Activated gamma-delta T cell treated with anti-CD3 and anti-CD28 coated beads, Interleukin-2, amount 50 U/mL, for 16 hours (primary cell): ENCODE data around the gene USH2A.
"Not testable (repeated sequence)": the region's sequence is repeated elsewhere in the genome, so short reads cannot be mapped to it uniquely, and the experiment has no call there.

Source experiments
- DNase-seq: peaks from one replicate; pipeline ENCODE4 v3.0.0-alpha.2; 2020; ENCODE audit warnings: low read depth

Gene USH2A

DNA sequence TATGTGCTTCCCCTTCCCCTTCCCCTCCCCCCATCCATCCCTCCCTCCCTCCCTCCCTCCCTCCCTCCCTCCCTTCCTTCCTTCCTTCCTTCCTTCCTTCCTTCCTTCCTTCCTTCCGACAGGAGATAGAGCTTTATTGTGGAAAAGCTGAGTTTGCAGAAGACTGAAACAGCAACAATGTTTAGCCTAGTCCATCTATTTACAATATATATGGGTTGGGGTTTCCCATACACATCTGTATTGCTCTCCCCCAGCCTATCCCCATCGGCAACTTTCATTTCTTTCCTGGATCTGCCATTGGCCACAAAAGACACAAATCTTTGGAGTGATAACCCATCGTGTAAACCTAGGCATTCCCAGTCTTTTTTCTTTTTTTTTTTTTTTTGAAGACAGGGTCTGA, 222.3 kb downstream of the USH2A start:
- no peak for DNase-seq

DNA sequence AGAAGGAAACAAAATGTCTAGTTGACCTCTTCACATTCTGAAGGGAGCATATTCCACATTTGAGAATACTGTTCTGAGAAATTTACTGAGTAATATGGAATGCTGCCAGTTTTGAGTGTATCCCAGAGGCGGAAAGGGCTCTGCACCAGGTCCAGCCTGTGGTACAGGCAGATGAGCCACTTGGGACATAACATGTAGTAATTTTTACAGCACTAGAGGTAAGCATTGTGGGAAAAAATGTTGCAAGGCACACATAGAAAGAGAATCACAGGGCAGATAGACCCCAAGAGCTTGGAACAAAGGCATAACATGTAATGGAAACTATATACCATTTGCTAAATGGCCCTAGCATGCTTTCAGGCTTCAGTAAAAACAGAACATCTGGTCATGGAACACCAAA, 228.5 kb downstream of the USH2A start:
- no peak for DNase-seq

DNA sequence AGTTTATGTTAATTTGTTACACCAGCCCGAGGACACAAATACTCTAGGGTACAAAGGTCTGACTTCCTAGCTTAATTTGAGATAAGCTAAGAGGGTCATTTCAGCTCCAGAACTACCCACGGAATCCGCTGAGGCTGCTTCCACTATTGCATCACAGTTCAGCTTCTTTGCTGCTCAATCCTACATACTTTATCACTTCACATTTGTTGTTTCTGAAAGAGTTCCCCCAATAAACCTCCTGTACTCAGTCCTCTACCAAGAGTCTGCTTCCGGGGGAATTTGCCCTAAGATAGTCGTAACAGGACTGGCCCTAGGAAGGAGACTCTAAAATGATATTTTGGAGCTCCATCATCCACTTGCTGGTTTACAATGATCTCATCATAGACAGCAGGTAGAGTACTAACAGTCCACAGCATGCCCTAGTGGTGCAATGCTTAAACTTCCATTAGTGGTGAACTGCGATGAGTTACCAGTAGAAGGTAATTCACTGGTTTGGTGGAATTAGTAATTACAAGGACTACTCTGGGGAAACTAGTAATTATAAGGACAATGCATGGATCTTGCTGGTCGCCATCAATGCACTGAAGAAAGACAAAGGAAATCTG, 229.3 kb downstream of the USH2A start:
- DNase-seq: no peak

DNA sequence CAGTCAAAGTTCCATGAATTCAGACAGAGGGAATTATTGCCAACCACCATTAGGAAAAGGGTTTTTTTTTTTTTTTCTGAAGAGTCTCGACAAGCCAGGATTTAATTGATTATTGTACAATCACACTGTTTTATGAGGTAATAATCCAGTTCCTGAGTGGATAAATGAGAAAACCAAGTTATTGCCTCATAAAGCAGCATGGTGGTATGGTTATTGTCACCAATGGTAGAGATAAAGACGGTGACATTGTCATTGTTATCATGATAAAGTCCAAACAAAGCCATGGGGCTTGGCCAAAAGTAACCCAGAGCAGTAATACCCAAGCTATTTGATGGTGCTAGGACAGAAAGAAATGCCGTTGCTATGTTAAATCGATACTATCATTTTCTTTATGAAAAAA, 232.8 kb downstream of the USH2A start:
- no peak for DNase-seq

DNA sequence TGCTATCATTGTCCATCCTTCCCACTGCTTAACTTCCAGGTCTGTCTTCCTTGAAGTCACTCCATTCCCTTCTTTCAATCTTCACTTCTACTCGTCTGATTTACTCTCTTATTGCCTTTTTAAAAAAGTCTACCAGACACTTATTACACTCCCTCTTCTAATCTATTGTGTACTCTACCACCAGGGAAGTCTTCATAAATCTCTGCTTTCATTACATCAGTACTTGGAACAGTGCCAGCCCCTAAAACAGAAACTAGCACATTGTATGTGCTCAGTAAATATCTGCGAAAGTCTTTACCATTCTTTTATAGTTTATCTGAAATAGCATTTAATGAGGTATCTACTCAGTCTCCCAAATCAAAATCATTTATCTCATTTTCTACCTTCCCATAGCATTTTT, 236.4 kb downstream of the USH2A start:
- DNase-seq: no peak

DNA sequence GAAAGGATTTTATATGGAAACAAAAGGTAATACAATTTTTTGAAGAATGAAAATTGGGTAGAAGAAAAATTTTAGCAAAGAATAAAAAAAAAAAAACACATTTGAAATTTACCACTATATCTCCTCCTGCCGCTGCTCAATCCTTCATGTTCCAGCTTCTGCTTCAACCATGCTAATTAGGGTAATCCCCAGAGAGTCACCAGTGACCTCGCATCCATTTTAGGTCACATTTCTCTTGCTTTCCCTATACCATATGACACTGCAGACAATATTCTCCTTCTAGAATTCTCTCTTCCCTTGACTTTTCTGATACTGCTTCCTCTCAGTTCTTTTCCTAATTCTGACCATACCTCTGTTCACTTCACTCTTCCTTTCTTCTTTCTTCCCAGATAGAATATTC, 237.1 kb downstream of the USH2A start:
- no peak for DNase-seq

DNA sequence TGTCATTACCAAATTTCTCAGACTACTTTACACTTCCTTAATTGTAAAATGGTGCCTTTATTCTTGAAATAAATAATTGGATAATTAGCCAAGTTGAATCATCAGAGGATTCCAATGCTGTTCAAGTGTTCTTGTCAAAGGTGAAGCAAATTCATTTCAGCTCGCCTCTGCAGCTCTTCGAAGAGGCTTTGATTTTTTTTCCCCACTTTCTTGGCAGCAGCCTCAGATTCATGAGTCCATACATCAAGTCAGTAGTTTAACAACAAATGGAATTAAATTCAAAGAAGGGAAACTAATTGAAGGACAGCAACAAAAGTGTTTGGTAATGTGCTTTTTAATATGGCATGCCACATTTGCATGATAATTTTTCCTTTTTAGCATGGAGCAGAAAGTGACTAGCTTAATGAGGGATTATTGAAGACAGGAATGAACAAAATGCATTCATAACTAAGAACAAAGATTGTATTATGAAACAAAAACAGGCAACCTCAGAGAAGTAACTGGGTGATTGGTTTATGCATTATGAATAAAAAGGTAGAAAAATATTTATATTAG, 239.0 kb downstream of the USH2A start:
- DNase-seq: no peak

DNA sequence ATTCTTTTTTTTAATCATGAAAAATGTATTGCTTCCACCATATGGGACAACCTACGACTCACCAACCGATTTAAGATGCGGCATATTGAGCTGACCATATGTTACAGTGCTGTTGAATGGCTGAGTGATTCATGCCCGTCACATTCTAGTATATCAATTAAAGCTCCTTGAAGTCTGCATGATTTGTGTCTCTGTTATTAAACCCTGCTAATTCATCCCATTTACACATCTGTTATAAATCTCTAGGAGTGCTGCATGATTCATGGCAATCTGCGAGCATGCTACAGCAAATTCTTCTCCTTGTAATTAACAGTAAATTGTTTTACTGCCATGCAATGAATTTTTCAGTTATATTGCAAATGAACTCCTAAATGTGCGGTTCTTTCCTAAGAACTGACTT, 239.8 kb downstream of the USH2A start:
- no peak for DNase-seq

DNA sequence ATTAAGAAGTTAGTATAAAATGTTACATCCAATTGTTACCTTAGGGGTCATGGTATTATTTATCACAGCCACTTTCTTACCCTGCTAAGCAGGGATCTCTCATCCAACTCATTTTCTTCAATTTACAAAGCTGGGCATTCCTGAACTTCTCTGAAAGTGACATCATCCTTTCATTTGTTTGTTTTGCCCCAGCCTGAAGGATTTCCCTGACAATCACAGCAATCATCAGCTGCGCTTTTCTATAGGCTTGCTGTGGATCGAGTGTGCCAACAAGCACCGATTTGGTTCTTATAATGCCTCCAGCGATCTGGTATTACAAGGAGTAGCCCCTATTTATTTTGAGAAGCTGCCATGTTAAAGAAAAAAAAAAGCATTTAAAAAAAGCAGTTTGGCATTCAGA, 240.2 kb downstream of the USH2A start:
- no peak for DNase-seq

DNA sequence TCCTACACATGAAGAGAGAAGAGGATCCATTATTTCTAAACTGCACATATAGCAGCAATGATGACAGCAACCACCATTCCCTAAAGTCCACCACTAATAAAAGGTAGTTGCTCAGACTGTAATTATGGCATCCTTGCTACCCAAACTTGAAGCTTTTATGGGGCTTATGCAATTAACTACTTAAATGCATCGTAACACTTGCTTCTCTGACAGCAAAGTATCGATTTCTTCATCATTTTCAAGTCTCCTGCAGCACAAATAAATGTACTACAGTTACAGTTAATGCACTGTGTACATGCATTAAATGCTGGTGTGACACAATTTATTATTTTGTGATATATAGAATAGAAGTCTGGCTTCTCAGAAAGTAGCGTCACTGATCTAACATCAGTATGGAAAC, 241.7 kb downstream of the USH2A start:
- DNase-seq: no peak

DNA sequence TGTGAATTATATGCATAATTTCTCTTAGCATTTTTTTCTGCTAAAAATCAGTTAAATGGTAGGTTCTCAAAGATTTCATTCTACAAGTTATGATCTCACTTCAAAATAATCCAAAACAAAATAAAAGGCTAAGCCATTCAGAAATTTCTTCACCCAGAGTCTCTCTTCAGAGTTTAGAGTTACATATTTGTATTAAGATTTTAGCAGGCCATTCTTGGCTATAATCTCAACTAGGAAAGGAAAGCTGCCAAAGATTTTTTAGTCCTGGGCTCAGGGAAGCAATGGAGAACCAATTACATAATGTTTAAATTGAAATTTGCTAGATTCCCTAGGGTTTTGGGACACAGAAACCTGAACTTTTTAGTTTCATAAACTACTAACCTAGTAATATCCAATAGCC, 245.0 kb downstream of the USH2A start:
- DNase-seq: no peak

DNA sequence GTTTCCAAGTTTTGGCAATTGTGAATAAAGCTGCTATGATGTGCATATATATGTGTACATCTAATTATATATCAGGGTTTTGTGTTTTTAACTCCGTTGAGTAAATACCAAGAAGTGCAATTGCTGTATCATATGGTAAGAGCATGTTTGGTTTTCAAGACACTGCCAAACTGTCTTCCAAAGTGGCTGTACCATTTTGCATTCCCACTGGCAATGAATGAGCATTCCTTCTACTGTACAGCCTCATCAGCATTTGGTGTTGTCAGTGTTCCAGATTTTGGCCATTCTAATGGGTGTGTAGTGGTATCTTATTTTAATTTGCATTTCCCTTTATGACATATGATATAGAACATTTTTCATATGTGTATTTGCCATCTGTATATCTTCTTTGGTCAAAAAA, 246.3 kb downstream of the USH2A start:
- DNase-seq: no peak

DNA sequence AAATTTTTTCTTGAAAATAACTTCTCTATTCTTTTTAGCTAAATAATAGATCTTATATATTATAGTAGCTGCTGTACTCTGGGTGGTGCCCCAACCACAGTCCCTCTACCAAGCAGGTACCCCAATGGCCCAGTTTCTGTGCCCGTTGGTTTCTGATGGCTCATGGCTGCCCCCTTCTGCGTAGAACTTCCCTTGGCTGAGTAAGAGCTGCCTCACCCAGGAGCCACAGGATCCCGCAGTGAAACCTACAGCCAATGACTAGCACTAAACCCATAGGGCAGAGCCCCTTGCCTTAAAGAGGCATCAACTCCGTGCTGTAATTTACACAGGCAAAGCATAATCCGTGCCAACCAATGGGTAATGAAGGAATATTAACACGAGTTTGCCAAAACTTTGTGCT, 247.5 kb downstream of the USH2A start:
- no peak for DNase-seq

DNA sequence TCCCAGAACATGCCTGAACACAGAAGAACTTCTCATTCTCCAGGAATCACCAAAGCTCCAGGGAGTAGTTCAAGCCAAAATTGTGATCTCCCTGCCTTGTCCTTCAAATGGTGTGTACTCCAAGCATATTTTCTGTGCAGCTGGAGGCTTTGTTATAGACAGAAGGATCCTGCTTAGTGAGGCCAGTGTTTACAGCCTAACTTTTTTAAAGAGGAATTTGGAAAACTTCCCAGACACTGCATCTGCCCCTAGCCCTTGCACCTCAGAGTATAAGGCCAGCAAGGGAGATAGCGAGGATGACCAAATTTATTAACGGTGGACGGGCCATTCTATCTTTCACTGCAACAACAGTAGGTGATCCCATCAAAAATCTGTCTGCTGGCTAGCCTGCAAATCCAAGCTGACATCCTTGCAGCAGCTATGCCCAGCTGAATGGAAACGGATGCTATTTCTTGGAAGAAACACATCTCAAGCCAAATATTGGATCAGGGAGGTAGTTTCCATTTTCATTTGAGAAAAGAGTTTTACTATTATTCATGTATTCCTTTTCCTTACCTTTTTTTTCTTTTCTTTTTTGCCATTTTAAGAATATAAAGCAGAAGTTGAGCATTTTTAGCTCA, 249.8 kb downstream of the USH2A start:
- DNase-seq: no peak

DNA sequence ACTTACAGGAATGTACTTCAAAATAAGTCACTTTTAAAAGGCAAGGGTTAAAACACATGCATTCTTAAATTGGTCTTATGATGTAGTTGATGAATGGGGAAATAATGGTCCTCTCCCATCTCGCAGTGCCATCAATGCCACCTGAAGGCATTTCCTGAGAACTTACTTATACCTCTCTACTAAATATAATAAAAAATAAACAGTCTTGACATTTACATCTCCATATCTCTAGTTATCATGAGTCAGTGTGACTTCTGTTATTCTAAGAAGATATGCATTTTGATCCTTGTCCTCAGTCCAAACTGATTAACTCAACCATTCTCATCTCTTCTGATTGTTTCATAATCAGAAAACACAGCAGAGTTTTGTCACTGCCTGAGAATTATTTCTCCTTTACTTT, 253.9 kb downstream of the USH2A start:
- no peak for DNase-seq

DNA sequence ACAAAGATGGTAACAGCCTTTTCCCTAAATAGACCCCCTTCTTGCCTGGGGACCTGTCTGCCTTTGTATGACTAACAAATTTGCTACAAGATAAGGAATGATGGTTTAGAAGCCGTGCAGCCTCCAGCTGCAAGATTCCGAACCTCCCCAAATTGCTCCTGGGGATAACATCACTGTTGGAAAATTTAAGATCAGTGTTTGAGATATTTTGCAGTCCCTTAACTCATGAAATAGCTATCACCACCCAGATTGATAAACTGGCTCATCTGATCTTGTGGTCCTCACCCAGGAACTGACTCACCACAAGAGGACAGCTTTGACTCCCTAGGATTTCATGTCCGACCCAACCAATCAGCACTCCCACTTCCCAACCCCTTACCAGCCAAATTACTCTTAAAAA, 254.7 kb downstream of the USH2A start:
- DNase-seq: no peak

DNA sequence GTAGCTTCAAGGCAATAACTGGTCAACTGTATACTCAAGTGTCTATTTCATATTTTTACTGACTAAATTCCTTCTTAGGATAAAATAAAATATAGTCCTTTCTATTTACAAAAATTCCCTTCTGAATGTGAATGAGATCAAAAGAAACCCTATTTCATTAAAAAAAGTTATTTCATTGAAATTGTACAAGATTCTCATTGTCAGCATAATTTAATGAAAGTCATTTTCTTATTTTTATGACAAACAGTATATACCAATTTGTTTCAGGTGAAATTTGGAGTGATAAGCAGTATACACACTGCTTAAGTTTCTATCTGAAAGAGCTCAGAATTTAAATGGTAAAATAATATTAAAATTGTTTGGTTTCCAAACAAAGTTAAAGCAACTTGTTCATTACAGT, 269.2 kb downstream of the USH2A start:
- DNase-seq: no peak

DNA sequence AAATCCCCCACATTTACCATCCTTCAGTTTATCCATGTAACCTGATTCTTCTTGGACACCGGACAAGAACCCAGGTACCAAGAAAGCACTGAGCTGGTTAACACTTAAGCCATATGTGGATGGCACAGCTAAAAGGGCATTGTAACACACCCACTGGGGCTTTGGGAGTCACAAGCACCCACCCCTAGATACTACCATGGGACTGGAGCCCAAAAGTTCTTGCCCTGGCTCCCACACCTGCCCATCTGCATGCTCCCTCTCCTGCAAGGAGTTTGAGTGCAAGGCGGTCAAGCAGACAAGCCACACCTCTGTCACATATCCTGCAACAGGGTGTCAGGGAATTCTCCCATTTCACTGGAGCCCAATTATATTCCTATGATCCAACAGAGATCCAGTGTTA, 270.1 kb downstream of the USH2A start:
- DNase-seq: no peak

DNA sequence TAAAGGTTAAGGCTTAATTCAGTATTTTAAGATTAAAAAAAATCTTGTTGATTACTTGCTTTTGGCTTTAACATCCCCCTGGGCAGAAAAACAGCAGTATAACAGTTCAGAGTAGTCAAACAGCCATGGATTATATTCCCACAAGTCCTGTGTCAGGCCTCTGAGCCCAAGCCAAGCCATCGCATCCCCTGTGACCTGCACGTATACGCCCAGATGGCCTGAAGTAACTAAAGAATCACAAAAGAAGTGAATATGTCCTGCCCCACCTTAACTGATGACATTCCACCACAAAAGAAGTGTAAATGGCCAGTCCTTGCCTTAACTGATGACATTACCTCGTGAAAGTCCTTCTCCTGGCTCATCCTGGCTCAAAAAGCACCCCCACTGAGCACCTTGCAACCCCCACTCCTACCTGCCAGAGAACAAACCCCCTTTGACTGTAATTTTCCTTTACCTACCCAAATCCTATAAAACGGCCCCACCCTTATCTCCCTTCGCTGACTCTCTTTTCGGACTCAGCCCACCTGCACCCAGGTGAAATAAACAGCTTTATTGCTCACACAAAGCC, 277.7 kb downstream of the USH2A start:
- DNase-seq: not testable (repeated sequence)

DNA sequence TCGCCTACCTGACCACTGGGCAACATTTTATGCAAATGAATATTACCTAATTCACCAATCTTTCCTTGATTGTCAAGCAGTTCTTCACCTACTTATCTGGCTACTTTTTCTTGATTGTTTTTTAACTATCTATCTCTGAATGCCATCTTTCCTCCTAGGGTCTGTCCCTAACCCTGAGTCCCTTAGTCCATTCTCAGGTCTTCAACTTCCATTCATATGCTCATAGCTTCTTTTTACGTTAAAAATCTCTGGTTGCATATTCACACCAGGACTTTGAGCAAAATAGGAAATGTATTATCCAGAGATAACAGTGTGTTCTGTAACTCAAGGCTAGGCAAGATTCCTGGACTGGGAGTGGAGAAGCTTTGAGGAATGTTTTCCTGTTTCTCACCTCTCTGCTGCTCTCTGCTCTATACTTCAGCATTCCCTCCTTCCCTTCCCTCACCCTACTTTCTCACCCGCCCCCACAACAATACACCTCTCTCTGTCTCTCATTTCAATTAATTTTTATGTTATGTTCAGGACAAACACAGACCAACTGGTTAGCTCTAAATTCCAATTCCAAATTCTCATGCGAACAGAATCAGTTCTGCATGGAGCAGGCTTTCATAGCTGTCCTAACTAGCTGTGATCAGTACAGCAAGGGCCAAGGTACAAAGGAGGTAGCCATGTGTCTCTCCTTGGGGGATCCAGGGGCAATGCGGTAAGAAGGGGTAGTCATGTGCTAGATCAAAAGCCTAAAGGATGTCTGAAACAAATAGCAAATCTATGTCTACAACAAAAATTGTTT, 278.4 kb downstream of the USH2A start:
- DNase-seq: no peak

DNA sequence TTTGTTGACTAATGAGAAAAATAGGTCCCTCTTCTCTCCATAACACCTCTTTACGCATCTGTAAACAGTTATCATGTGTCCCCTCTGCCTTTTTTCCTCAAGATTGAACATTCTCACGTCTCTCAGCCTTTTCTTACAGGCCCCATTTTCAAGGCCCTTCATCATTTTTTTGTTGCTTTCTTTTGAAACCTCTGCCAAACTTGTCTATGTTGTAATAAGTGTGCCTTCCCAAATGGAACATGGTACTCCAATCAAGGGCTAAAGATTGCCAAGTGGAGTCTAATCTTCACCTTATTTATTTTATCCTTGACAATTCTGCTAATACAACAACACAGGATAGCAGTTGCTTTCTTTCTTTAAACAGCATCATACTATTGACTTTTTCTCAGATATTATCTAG, 280.3 kb downstream of the USH2A start:
- no peak for DNase-seq

DNA sequence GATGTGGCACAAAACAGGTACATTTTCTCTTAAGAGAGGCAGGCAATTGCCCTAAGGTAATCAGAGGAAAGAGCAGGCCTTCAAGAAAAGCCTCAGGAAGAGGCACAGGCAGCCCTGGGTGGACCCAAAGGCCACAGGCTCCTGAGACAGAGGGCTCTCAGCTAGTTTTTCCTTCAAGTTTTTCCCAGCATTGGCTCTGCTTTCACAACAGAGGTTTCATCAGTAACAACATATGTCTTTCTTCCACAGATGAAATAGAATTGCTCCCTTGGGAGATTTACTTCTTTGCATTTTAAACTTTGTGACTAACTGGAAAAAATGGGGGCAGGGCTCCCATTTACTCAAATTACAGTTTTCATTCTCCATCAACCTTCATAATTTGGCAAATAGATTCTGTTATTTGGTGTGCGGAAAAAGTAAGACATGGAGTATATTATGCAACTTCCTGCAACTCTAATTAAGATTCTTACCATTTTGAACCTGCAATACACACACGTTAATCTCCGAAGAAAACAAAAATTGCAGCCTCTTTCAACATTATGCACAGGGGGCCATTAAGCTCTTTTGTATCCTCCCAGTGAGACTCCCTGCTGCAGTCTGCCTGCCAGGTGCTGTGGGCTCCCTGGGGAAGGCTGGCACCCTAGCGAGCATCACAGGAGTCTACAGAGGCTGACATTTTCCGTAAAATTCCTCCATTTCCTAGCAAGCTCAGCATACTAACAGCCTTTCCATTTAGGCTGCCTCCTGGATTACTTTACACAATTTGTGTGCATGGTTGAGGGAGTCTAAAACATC, 282.3 kb downstream of the USH2A start:
- DNase-seq: no peak
